Hepatocyte (in vitro differentiated cells): ENCODE data around the gene NPPC. TPM values are rescaled to one million over a fixed set of nuclear protein-coding genes. Genes with fewer than 3 reads are reported as not detected.
"Not testable (repeated sequence)": the region's sequence is repeated elsewhere in the genome, so short reads cannot be mapped to it uniquely, and the experiment has no call there.

ENCODE experiments used
- DNase-seq: peaks from one replicate; pipeline ENCODE4 v3.0.0-alpha.2; 2016; ENCODE audit warnings: low spot score
- H2AFZ ChIP-seq: fragments of 200-600 bp; sonication (generic); 2 replicates; pipeline ENCODE4 v1.6.0; 2016; ENCODE audit warnings: antibody characterized with exemption, mild to moderate bottlenecking
- H3K27ac ChIP-seq: fragments of 200-600 bp; sonication (generic); 2 replicates; pipeline ENCODE4 v1.5.1; 2016; ENCODE audit warnings: mild to moderate bottlenecking
- H3K27me3 ChIP-seq: fragments of 200-600 bp; sonication (generic); 2 replicates; pipeline ENCODE4 v1.6.1; 2016
- H3K36me3 ChIP-seq: fragments of 200-600 bp; sonication (generic); replicated peaks from 2 replicates; pipeline ENCODE4 v1.5.1; 2016; ENCODE audit warnings: low read depth; ENCODE audit not compliant: insufficient read depth
- H3K4me1 ChIP-seq: fragments of 200-600 bp; sonication (generic); 2 replicates; pipeline ENCODE4 v1.5.1; 2016; ENCODE audit warnings: mild to moderate bottlenecking, moderate library complexity; ENCODE audit not compliant: insufficient read depth
- H3K4me2 ChIP-seq: fragments of 200-600 bp; sonication (generic); 2 replicates; pipeline ENCODE4 v1.6.0; 2016
- H3K4me3 ChIP-seq: fragments of 200-600 bp; sonication (generic); 2 replicates; pipeline ENCODE4 v1.5.1; 2016; ENCODE audit warnings: mild to moderate bottlenecking
- H3K79me2 ChIP-seq: fragments of 200-600 bp; sonication (generic); 2 replicates; pipeline ENCODE4 v1.6.0; 2017; ENCODE audit warnings: mild to moderate bottlenecking
- H3K9me2 ChIP-seq: fragments of 200-600 bp; sonication (generic); replicated peaks from 2 replicates; pipeline ENCODE4 v1.6.0; 2017; ENCODE audit warnings: mild to moderate bottlenecking; ENCODE audit not compliant: insufficient read depth
- H3K9me3 ChIP-seq: fragments of 200-600 bp; sonication (generic); 2 replicates; pipeline ENCODE4 v1.5.1; 2016; ENCODE audit warnings: low read depth, mild to moderate bottlenecking
- H4K20me1 ChIP-seq: fragments of 200-600 bp; sonication (generic); 2 replicates; pipeline ENCODE4 v1.6.0; 2016; ENCODE audit warnings: mild to moderate bottlenecking; ENCODE audit not compliant: insufficient read depth, poor library complexity, severe bottlenecking
- CTCF ChIP-seq: fragments of 200-600 bp; sonication (generic); IDR thresholded peaks from 2 replicates; pipeline ENCODE4 v1.5.1; 2016; ENCODE audit warnings: antibody characterized with exemption, mild to moderate bottlenecking; ENCODE audit not compliant: poor library complexity
- EZH2 ChIP-seq: fragments of 200-600 bp; sonication (generic); IDR thresholded peaks from 2 replicates; pipeline ENCODE4 v1.6.1; 2016; ENCODE audit warnings: antibody characterized with exemption, mild to moderate bottlenecking, borderline replicate concordance
- EZH2phosphoT487 ChIP-seq: fragments of 200-600 bp; sonication (generic); IDR thresholded peaks from one replicate; pipeline ENCODE4 v1.6.1; 2018; ENCODE audit warnings: antibody characterized with exemption, mild to moderate bottlenecking, low read depth, moderate library complexity; ENCODE audit not compliant: unreplicated experiment, severe bottlenecking
- WGBS: methylation state at CpG from one replicate; pipeline ENCODE4 v1.1.6; 2016; ENCODE audit warnings: low lambda C conversion rate; ENCODE audit errors: missing lambda C conversion rate; 5-methylcytosine and 5-hydroxymethylcytosine counted together
- polyA plus RNA-seq: library from polyadenylated mRNA; unstranded; fragments of >200 nt; fragmentation: Nextera tagmentation; extraction: Ambion mirVana; gene quantifications from 2 replicates; pipeline ENCODE4 v1.2.1, GENCODE V29; 2016
- total RNA-seq: library from RNA; depleted of rRNA; stranded (reverse); fragments of >200 nt; gene quantifications from 2 replicates; pipeline ENCODE4 v1.2.3, GENCODE V29; 2014

The NPPC gene
- total and polyA plus RNA-seq, 2 experiments from 2014 or later: 1.8 TPM; not detected in 1

GRCh38 chr2:231951452-231952035, 25.3 kb upstream of the NPPC start:
- WGBS: 86% methylated on average over 2 of the region's 2 CpGs
- Histone ChIP-seq H3K4me1 (no peaks in the 10 kb centered on the region), H3K27ac (no peak overlapping the region), H3K9me3 (no peaks in the 10 kb centered on the region), H3K4me3 (no peak overlapping the region), H3K4me2 (no peak overlapping the region), H3K79me2 (no peaks in the 10 kb centered on the region), H4K20me1 (no peaks in the 10 kb centered on the region), H3K27me3 (no peaks in the 10 kb centered on the region), H3K36me3 (no peaks in the 10 kb centered on the region), H2AFZ (no peak overlapping the region), H3K9me2 (no peaks in the 10 kb centered on the region)
- no peak for DNase-seq
- TF ChIP-seq EZH2phosphoT487 (no peak), EZH2 (no peak), CTCF (no peak)

- no peak for DNase-seq
- Histone ChIP-seq H3K4me1 (no peaks in the 10 kb centered on the region), H3K27ac (no peak overlapping the region), H3K36me3 (no peaks in the 10 kb centered on the region), H3K79me2 (no peaks in the 10 kb centered on the region), H4K20me1 (no peaks in the 10 kb centered on the region), H3K4me2 (no peak overlapping the region), H3K4me3 (no peak overlapping the region), H3K9me3 (no peaks in the 10 kb centered on the region), H2AFZ (no peak overlapping the region), H3K9me2 (no peaks in the 10 kb centered on the region), H3K27me3 (no peaks in the 10 kb centered on the region)
- TF ChIP-seq EZH2: no peak
- TF ChIP-seq EZH2phosphoT487: no peak
- TF ChIP-seq CTCF: no peak
- WGBS: 92% methylated on average over 7 of the region's 7 CpGs
These were observed 21.5 kb upstream of the NPPC start for GRCh38 chr2:231947694-231948093.

- not testable (repeated sequence) for H3K27ac ChIP-seq, H3K9me3 ChIP-seq
- 91% methylated on average over 11 of the region's 11 CpGs for WGBS
These were observed 20.9 kb upstream of the NPPC start for GRCh38 chr2:231947112-231947511.

GRCh38 chr2:231946241-231946814, 20.1 kb upstream of the NPPC start:
- Histone ChIP-seq H3K36me3 (no peaks in the 10 kb centered on the region), H2AFZ (no peak overlapping the region), H3K4me1 (no peaks in the 10 kb centered on the region), H3K4me2 (no peak overlapping the region), H3K9me3 (no peaks in the 10 kb centered on the region), H3K4me3 (no peak overlapping the region), H3K9me2 (no peaks in the 10 kb centered on the region), H4K20me1 (no peaks in the 10 kb centered on the region), H3K27ac (no peak overlapping the region), H3K27me3 (no peaks in the 10 kb centered on the region), H3K79me2 (no peaks in the 10 kb centered on the region)
- TF ChIP-seq EZH2phosphoT487 (no peak), EZH2 (no peak), CTCF (no peak)
- DNase-seq: no peak
- 94% methylated on average over 13 of the region's 15 CpGs for WGBS

More at GRCh38 chr2:231947112-231947511, 20.9 kb upstream of the NPPC start:
- H3K4me2 ChIP-seq, H3K79me2 ChIP-seq, H3K4me1 ChIP-seq, H3K4me3 ChIP-seq, H3K27me3 ChIP-seq, H4K20me1 ChIP-seq, H3K9me2 ChIP-seq, DNase-seq, H2AFZ ChIP-seq, H3K36me3 ChIP-seq: not testable (repeated sequence)
